ENCODE results near the gene ARHGAP25. TPM values are rescaled to one million over a fixed set of nuclear protein-coding genes. Genes with fewer than 3 reads are reported as not detected.

ARHGAP25 gene
- total and polyA plus RNA-seq, 2 of the 4 experiments (the other 2 are of a cell fraction): 0.29 to 0.36 TPM

DNA sequence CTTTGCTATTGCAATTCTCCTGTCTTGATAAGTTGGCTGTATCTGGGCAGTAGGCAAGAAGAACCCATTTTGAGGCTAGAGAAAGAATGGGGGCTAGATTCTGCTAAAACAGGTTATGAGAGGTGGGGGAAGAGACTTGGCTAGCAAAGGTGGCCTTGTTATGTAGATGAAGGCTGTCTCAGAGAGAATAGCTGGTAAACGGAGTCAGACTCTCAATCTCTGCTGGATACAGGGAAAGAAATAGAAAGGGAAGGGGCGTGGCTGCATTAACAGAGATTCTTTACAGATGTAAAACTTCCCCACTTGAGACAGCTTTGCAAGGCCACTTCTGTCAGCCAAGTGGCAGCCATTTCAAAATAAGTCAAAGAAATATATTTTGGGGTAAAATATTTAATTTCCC is 38.1 kb upstream of the ARHGAP25 start:
- H3K4me3 ChIP-seq (ENCODE audit: insufficient read depth, low read depth, low read length): no peak overlapping the region
- TF ChIP-seq SMC3 (IDR thresholded peaks at IDR 0.05; ENCODE audit: low read depth, low read length) (no peak), RCOR1 (IDR thresholded peaks at IDR 0.05; ENCODE audit: insufficient replicate concordance, low read length) (no peak), MAFK (IDR thresholded peaks at IDR 0.05; ENCODE audit: low read depth, low read length) (no peak), CHD1 (IDR thresholded peaks at IDR 0.05; ENCODE audit: low read depth, low read length) (no peak), FOS (IDR thresholded peaks at IDR 0.05; ENCODE audit: low read depth, low read length) (no peak), POLR2A (IDR thresholded peaks at IDR 0.05; ENCODE audit: low read depth, low read length) (no peak), BHLHE40 (IDR thresholded peaks at IDR 0.05; ENCODE audit: low read depth, low read length) (no peak), CEBPB (IDR thresholded peaks at IDR 0.05; ENCODE audit: low read depth, low read length) (no peak), MXI1 (IDR thresholded peaks at IDR 0.05; ENCODE audit: borderline replicate concordance, low read depth, low read length) (no peak), MAZ (IDR thresholded peaks at IDR 0.05; ENCODE audit: borderline replicate concordance, low read depth, low read length) (no peak), RAD21 (IDR thresholded peaks at IDR 0.05; ENCODE audit: low read length) (no peak)
- TF ChIP-seq, protein P1, sequence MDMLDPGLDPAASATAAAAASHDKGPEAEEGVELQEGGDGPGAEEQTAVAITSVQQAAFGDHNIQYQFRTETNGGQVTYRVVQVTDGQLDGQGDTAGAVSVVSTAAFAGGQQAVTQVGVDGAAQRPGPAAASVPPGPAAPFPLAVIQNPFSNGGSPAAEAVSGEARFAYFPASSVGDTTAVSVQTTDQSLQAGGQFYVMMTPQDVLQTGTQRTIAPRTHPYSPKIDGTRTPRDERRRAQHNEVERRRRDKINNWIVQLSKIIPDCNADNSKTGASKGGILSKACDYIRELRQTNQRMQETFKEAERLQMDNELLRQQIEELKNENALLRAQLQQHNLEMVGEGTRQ (IDR thresholded peaks at IDR 0.05; ENCODE audit: low read depth, low read length): no peak
- TF ChIP-seq, protein P2, sequence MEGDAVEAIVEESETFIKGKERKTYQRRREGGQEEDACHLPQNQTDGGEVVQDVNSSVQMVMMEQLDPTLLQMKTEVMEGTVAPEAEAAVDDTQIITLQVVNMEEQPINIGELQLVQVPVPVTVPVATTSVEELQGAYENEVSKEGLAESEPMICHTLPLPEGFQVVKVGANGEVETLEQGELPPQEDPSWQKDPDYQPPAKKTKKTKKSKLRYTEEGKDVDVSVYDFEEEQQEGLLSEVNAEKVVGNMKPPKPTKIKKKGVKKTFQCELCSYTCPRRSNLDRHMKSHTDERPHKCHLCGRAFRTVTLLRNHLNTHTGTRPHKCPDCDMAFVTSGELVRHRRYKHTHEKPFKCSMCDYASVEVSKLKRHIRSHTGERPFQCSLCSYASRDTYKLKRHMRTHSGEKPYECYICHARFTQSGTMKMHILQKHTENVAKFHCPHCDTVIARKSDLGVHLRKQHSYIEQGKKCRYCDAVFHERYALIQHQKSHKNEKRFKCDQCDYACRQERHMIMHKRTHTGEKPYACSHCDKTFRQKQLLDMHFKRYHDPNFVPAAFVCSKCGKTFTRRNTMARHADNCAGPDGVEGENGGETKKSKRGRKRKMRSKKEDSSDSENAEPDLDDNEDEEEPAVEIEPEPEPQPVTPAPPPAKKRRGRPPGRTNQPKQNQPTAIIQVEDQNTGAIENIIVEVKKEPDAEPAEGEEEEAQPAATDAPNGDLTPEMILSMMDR (conservative IDR thresholded peaks at IDR 0.05; ENCODE audit: low read depth, low read length): no peak
- TF ChIP-seq, protein P3, sequence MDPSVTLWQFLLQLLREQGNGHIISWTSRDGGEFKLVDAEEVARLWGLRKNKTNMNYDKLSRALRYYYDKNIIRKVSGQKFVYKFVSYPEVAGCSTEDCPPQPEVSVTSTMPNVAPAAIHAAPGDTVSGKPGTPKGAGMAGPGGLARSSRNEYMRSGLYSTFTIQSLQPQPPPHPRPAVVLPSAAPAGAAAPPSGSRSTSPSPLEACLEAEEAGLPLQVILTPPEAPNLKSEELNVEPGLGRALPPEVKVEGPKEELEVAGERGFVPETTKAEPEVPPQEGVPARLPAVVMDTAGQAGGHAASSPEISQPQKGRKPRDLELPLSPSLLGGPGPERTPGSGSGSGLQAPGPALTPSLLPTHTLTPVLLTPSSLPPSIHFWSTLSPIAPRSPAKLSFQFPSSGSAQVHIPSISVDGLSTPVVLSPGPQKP (IDR thresholded peaks at IDR 0.05; ENCODE audit: borderline replicate concordance, low read depth, low read length): no peak
- CTCF ChIA-PET: interaction anchor here (1.1 kb wide), 1 partner anchor 21 kb away, joined by 3 read pairs; no protein-coding TSS in a partner anchor
- H2BK5ac ChIP-seq (ENCODE audit: low read depth, low read length, poor library complexity, severe bottlenecking): no peak overlapping the region
- peaks cover 30% of the 10 kb centered on the region for H3K27me3 ChIP-seq (ENCODE audit: control insufficient read depth, insufficient read depth, low read length)
- H4K8ac ChIP-seq (ENCODE audit: low read depth in 2 of 2, low read length in 2 of 2): no peak overlapping the region
- H3K9me1 ChIP-seq (ENCODE audit: insufficient read depth, low read length): no peaks in the 10 kb centered on the region
- intact Hi-C loops (cut with micrococcal nuclease): no loop called here
- H3K56ac ChIP-seq (ENCODE audit: extremely low read depth, insufficient read depth, low read length): no peak overlapping the region
- no TSS peak for BruUV-seq (replicated peaks)
- in situ Hi-C loops (cut with MboI; ENCODE audit: low sequenced_read_pairs): no loop called here
- H3K9me3 ChIP-seq (ENCODE audit: control insufficient read depth, insufficient read depth, low read length): peaks cover 8% of the 10 kb centered on the region
- H2AFZ ChIP-seq (replicated peaks; ENCODE audit: low read length, poor library complexity): no peak overlapping the region
- no peak overlapping the region for H2AK5ac ChIP-seq (ENCODE audit: low read depth, low read length)
- ATAC-seq (ENCODE audit: low read depth) (no peak), DNase-seq (no peak)
- H3K27ac ChIP-seq (ENCODE audit: insufficient read depth, low read length): no peak overlapping the region
- H3K79me1 ChIP-seq (ENCODE audit: low read depth in 1 of 2, low read length in 2 of 2): no peaks in the 10 kb centered on the region
- no peak overlapping the region for H3K4ac ChIP-seq (ENCODE audit: low read depth, low read length)
- WGBS, 2 experiments (ENCODE audit: extremely low coverage in 2 of 2, insufficient read length in 1 of 2): no CpG with 5 or more reads among the region's 2 CpGs
- H2BK20ac ChIP-seq (ENCODE audit: low read depth, low read length): no peak overlapping the region
- no peaks in the 10 kb centered on the region for H3K4me1 ChIP-seq (ENCODE audit: control insufficient read depth, insufficient read depth, low read length)
- H3K9ac ChIP-seq (ENCODE audit: low read depth, low read length): no peak overlapping the region
- H4K20me1 ChIP-seq (ENCODE audit: insufficient read depth, low read length): no peaks in the 10 kb centered on the region
- no peak overlapping the region for H2BK15ac ChIP-seq (ENCODE audit: low read depth, low read length)
- no peak overlapping the region for H4K91ac ChIP-seq (ENCODE audit: insufficient read depth, low read depth, low read length)
- H3K4me2 ChIP-seq (ENCODE audit: low read depth, low read length): no peak overlapping the region
- H4K5ac ChIP-seq (ENCODE audit: low read depth, low read length): no peak overlapping the region
- no peak overlapping the region for H3K18ac ChIP-seq (ENCODE audit: low read depth, low read length)
- H2BK120ac ChIP-seq (ENCODE audit: low read depth, low read length): no peak overlapping the region
- no peak overlapping the region for H3K14ac ChIP-seq (replicated peaks; ENCODE audit: low read depth, low read length)
- H2AK9ac ChIP-seq (replicated peaks; ENCODE audit: low read depth, low read length, poor library complexity): no peak overlapping the region
- no peaks in the 10 kb centered on the region for H3K36me3 ChIP-seq (ENCODE audit: control insufficient read depth, insufficient read depth, low read length)
- H3K23ac ChIP-seq (ENCODE audit: low read depth, low read length): no peak overlapping the region
- POLR2A ChIA-PET (ENCODE audit: unreplicated experiment): no interaction called here
- dilution Hi-C loops (cut with HindIII; ENCODE audit: low sequenced_read_pairs, unreplicated experiment): no loop called here
